Neural progenitor cell (in vitro differentiated cells): ENCODE data around the gene GSTM3. TPM values are rescaled to one million over a fixed set of nuclear protein-coding genes. Genes with fewer than 3 reads are reported as not detected.

Experiments used
- DNase-seq: peaks from one replicate; pipeline ENCODE4 v3.0.0-alpha.2; 2016; ENCODE audit warnings: low spot score
- H2AFZ ChIP-seq: fragments of 200-600 bp; sonication (generic); replicated peaks from 2 replicates; pipeline ENCODE4 v1.6.1; 2016; ENCODE audit warnings: antibody characterized with exemption
- H3F3A ChIP-seq: fragments of 200-600 bp; sonication (generic); 2 replicates; pipeline ENCODE4 v1.6.1; 2016; ENCODE audit warnings: antibody characterized with exemption, low read depth
- H3K27ac ChIP-seq: fragments of 200-600 bp; sonication (generic); 2 replicates; pipeline ENCODE4 v1.5.1; 2016; ENCODE audit warnings: mild to moderate bottlenecking
- H3K27me3 ChIP-seq: fragments of 200-600 bp; sonication (generic); 2 replicates; pipeline ENCODE4 v1.6.1; 2016; ENCODE audit warnings: mild to moderate bottlenecking, moderate library complexity
- H3K36me3 ChIP-seq: fragments of 200-600 bp; sonication (generic); 2 replicates; pipeline ENCODE4 v1.5.1; 2016
- H3K4me1 ChIP-seq: fragments of 200-600 bp; sonication (generic); 2 replicates; pipeline ENCODE4 v1.6.1; 2016; ENCODE audit warnings: mixed run types
- H3K4me2 ChIP-seq: fragments of 200-600 bp; sonication (generic); 2 replicates; pipeline ENCODE4 v1.6.1; 2016
- H3K4me3 ChIP-seq: fragments of 200-600 bp; sonication (generic); 2 replicates; pipeline ENCODE4 v1.5.1; 2016
- H3K79me2 ChIP-seq: fragments of 200-600 bp; sonication (generic); 2 replicates; pipeline ENCODE4 v1.6.1; 2016; ENCODE audit warnings: low read depth
- H3K9ac ChIP-seq: fragments of 200-600 bp; sonication (generic); 2 replicates; pipeline ENCODE4 v1.6.1; 2016
- H3K9me3 ChIP-seq: fragments of 200-600 bp; sonication (generic); 2 replicates; pipeline ENCODE4 v1.5.1; 2016; ENCODE audit warnings: low read depth
- H4K20me1 ChIP-seq: fragments of 200-600 bp; sonication (generic); 2 replicates; pipeline ENCODE4 v1.6.1; 2016; ENCODE audit warnings: low read depth
- H3K27ac Mint-ChIP-seq: 3 replicates; pipeline ENCODE4 v1.8.0; 2021; ENCODE audit warnings: mixed read lengths
- H3K27me3 Mint-ChIP-seq: 2 replicates; pipeline ENCODE4 v1.8.0; 2022; ENCODE audit warnings: low read depth, mild to moderate bottlenecking, inconsistent platforms, moderate library complexity, mixed read lengths; ENCODE audit not compliant: insufficient read depth
- H3K36me3 Mint-ChIP-seq: 3 replicates; pipeline ENCODE4 v1.8.0; 2021; ENCODE audit warnings: mixed read lengths
- H3K4me1 Mint-ChIP-seq: 3 replicates; pipeline ENCODE4 v1.8.0; 2021; ENCODE audit warnings: mixed read lengths
- H3K4me3 Mint-ChIP-seq: 3 replicates; pipeline ENCODE4 v1.8.0; 2021; ENCODE audit warnings: mild to moderate bottlenecking, moderate library complexity, mixed read lengths
- H3K9me3 Mint-ChIP-seq: 3 replicates; pipeline ENCODE4 v1.8.0; 2020; ENCODE audit warnings: mixed read lengths
- CTCF ChIP-seq: fragments of 200-600 bp; sonication (generic); IDR thresholded peaks from 2 replicates; pipeline ENCODE4 v1.5.1; 2017; ENCODE audit warnings: antibody characterized with exemption, mild to moderate bottlenecking
- EZH2 ChIP-seq: fragments of 200-600 bp; sonication (generic); IDR thresholded peaks from 2 replicates; pipeline ENCODE4 v1.6.1; 2017; ENCODE audit warnings: antibody characterized with exemption, mild to moderate bottlenecking, moderate library complexity
- EZH2phosphoT487 ChIP-seq: fragments of 200-600 bp; sonication (generic); IDR thresholded peaks from 2 replicates; pipeline ENCODE4 v1.6.1; 2017; ENCODE audit warnings: antibody characterized with exemption
- total RNA-seq: library from RNA; depleted of rRNA; stranded (reverse); fragments of >200 nt; gene quantifications from 2 replicates; pipeline ENCODE4 v1.2.3, GENCODE V29; 2015; ENCODE audit warnings: low replicate concordance

GSTM3 gene
- total RNA-seq, 1 donor from 2014 or later: 12.9 TPM

- H3F3A ChIP-seq: no peaks in the 10 kb centered on the region
- Mint-ChIP-seq H3K9me3 (no peaks in the 10 kb centered on the region), H3K27ac (no peak overlapping the region), H3K4me3 (no peak overlapping the region), H3K27me3 (peaks cover 12% of the 10 kb centered on the region), H3K36me3 (no peaks in the 10 kb centered on the region), H3K4me1 (peaks cover 6% of the 10 kb centered on the region)
- no peaks in the 10 kb centered on the region for H3K27me3 ChIP-seq
- no peak overlapping the region for H3K4me3 ChIP-seq
- H3K79me2 ChIP-seq: no peaks in the 10 kb centered on the region
- no peaks in the 10 kb centered on the region for H3K9me3 ChIP-seq
- no peaks in the 10 kb centered on the region for H4K20me1 ChIP-seq
- H3K27ac ChIP-seq: no peak overlapping the region
- no peak overlapping the region for H3K4me2 ChIP-seq
- peaks cover 7% of the 10 kb centered on the region for H3K4me1 ChIP-seq
- no peak overlapping the region for H2AFZ ChIP-seq
- no peak for DNase-seq
- no peaks in the 10 kb centered on the region for H3K36me3 ChIP-seq
- H3K9ac ChIP-seq: no peak overlapping the region
- TF ChIP-seq EZH2phosphoT487: no peak
These were observed 41.0 kb upstream of the GSTM3 start for GRCh38 chr1:109781806-109782205.

GRCh38 chr1:109780982-109781381 lies 40.1 kb upstream of the GSTM3 start:
- H3K27me3 Mint-ChIP-seq: peaks cover 12% of the 10 kb centered on the region
- no peak overlapping the region for H3K27ac ChIP-seq
- no peak overlapping the region for H3K4me2 ChIP-seq
- H3K36me3 Mint-ChIP-seq: no peaks in the 10 kb centered on the region
- no peaks in the 10 kb centered on the region for H3K9me3 Mint-ChIP-seq
- DNase-seq: no peak
- no peaks in the 10 kb centered on the region for H4K20me1 ChIP-seq
- no peaks in the 10 kb centered on the region for H3K36me3 ChIP-seq
- no peaks in the 10 kb centered on the region for H3F3A ChIP-seq
- no peak overlapping the region for H3K4me3 Mint-ChIP-seq
- H3K27ac Mint-ChIP-seq: no peak overlapping the region
- no peaks in the 10 kb centered on the region for H3K9me3 ChIP-seq
- no peak overlapping the region for H2AFZ ChIP-seq
- H3K4me1 Mint-ChIP-seq: peaks cover 6% of the 10 kb centered on the region
- TF ChIP-seq EZH2: no peak
- TF ChIP-seq CTCF: no peak
- no peak for TF ChIP-seq EZH2phosphoT487
- H3K4me3 ChIP-seq: no peak overlapping the region
- H3K9ac ChIP-seq: no peak overlapping the region
- H3K27me3 ChIP-seq: no peaks in the 10 kb centered on the region
- peaks cover 7% of the 10 kb centered on the region for H3K4me1 ChIP-seq
- no peaks in the 10 kb centered on the region for H3K79me2 ChIP-seq

GRCh38 chr1:109777980-109778625 lies 37.3 kb upstream of the GSTM3 start:
- peaks cover 5% of the 10 kb centered on the region for H3K4me1 ChIP-seq
- H3K9me3 ChIP-seq: no peaks in the 10 kb centered on the region
- no peaks in the 10 kb centered on the region for H3F3A ChIP-seq
- H3K27ac Mint-ChIP-seq: no peak overlapping the region
- no peak for DNase-seq
- H3K27me3 Mint-ChIP-seq: peaks cover 9% of the 10 kb centered on the region
- H3K4me2 ChIP-seq: no peak overlapping the region
- H3K4me3 Mint-ChIP-seq: no peak overlapping the region
- H3K36me3 ChIP-seq: no peaks in the 10 kb centered on the region
- H3K79me2 ChIP-seq: no peaks in the 10 kb centered on the region
- H2AFZ ChIP-seq: no peak overlapping the region
- no peak for TF ChIP-seq CTCF
- TF ChIP-seq EZH2: no peak
- TF ChIP-seq EZH2phosphoT487: no peak
- H3K27ac ChIP-seq: no peak overlapping the region
- H3K27me3 ChIP-seq: no peaks in the 10 kb centered on the region
- no peaks in the 10 kb centered on the region for H4K20me1 ChIP-seq
- H3K4me3 ChIP-seq: no peak overlapping the region
- no peaks in the 10 kb centered on the region for H3K4me1 Mint-ChIP-seq
- H3K9me3 Mint-ChIP-seq: no peaks in the 10 kb centered on the region
- no peaks in the 10 kb centered on the region for H3K36me3 Mint-ChIP-seq
- no peak overlapping the region for H3K9ac ChIP-seq

GRCh38 chr1:109777436-109777835 lies 36.6 kb upstream of the GSTM3 start:
- H3K4me3 ChIP-seq: no peak overlapping the region
- TF ChIP-seq EZH2phosphoT487: no peak
- TF ChIP-seq EZH2: no peak
- TF ChIP-seq CTCF: no peak
- H3K4me1 ChIP-seq: peaks cover 4% of the 10 kb centered on the region
- Mint-ChIP-seq H3K27me3 (peaks cover 9% of the 10 kb centered on the region), H3K9me3 (no peaks in the 10 kb centered on the region), H3K4me3 (no peak overlapping the region), H3K36me3 (no peaks in the 10 kb centered on the region), H3K27ac (no peak overlapping the region), H3K4me1 (no peaks in the 10 kb centered on the region)
- no peaks in the 10 kb centered on the region for H4K20me1 ChIP-seq
- H3K9ac ChIP-seq: no peak overlapping the region
- H3K36me3 ChIP-seq: no peaks in the 10 kb centered on the region
- no peaks in the 10 kb centered on the region for H3K27me3 ChIP-seq
- peak overlapping the region; percentile 56 for H2AFZ ChIP-seq
- H3K79me2 ChIP-seq: no peaks in the 10 kb centered on the region
- H3K9me3 ChIP-seq: no peaks in the 10 kb centered on the region
- H3K4me2 ChIP-seq: no peak overlapping the region
- no peak for DNase-seq
- H3K27ac ChIP-seq: no peak overlapping the region
- H3F3A ChIP-seq: no peaks in the 10 kb centered on the region
